Neural cell (in vitro differentiated cells): ENCODE results near the gene MTRF1L. TPM values are rescaled to one million over a fixed set of nuclear protein-coding genes. Genes with fewer than 3 reads are reported as not detected.

Experiments
- polyA plus RNA-seq: library from polyadenylated mRNA; depleted of rRNA; stranded (reverse); fragments of >200 nt; gene quantifications from 2 replicates; pipeline ENCODE4 v1.2.3, GENCODE V29; 2014
- small RNA-seq, 3 experiments: library from RNA; depleted of rRNA; stranded (forward); fragments of <200 nt; gene quantifications; one replicate each; pipeline ENCODE3, GENCODE V24; 2012

The MTRF1L gene
- polyA plus RNA-seq, 1 donor from 2014 or later, result 14.0 TPM

Small RNAs within 50 kb of the gene (small RNA-seq; reads per million reads assigned to genes)
- gene AL080276.1, result 0 reads per million in 3 experiments

Other genes with a start within 250 kb of the MTRF1L start
- 7.8 and 8.7 TPM in 2 replicates for gene FBXO5, start 19.7 kb downstream of the MTRF1L start, polyA plus RNA-seq
- gene RGS17, start 128.6 kb upstream of the MTRF1L start, polyA plus RNA-seq, result 38.0 and 44.9 TPM in 2 replicates